ENCODE results near the gene KIAA0040.
"Not testable (repeated sequence)": the region's sequence is repeated elsewhere in the genome, so short reads cannot be mapped to it uniquely, and the experiment has no call there.

The KIAA0040 gene

DNA sequence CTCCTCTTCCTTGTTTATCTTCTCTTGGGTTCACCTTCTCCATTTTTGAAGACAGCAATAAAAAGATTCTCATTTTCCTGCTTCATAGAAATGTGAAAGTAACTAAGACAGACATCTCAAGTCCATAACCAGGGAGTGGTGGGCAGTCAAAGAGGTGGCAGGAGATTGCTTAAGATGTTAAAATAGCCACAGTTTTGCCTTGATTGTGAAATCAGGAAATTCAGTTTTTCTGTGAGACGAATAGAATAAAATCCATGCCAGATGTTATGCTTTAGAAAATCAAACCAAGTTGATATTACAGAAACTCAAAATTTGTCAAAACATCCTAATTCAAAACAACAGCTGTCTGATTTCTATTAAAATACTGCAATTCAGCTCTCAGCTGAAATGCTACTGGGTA lies 67.7 kb downstream of the KIAA0040 start:
- Histone ChIP-seq H3K36me3 (ENCODE audit: control insufficient read depth, insufficient read depth, low read length) (no peaks in the 10 kb centered on the region), H3K27ac (ENCODE audit: low read depth, low read length, severe bottlenecking) (no peak overlapping the region), H3K4me3 (ENCODE audit: extremely low read depth, insufficient read depth, low read length, poor library complexity, severe bottlenecking) (no peak overlapping the region), H3K4me1 (ENCODE audit: control insufficient read depth, insufficient read depth, low read length, poor library complexity, severe bottlenecking) (peaks cover 8% of the 10 kb centered on the region), H3K9me3 (ENCODE audit: control insufficient read depth, low read length) (no peaks in the 10 kb centered on the region)
- 67% methylated on average over 1 of the region's 1 CpG; no CpG with 5 or more reads in 1 of the 2 experiments for WGBS, 2 experiments (ENCODE audit: insufficient coverage in 2 of 2)

- H3K4me1 ChIP-seq (ENCODE audit: control insufficient read depth, insufficient read depth, low read length, poor library complexity, severe bottlenecking): no peaks in the 10 kb centered on the region
- H3K4me3 ChIP-seq (ENCODE audit: extremely low read depth, insufficient read depth, low read length, poor library complexity, severe bottlenecking): no peak overlapping the region
- H3K36me3 ChIP-seq (ENCODE audit: control insufficient read depth, insufficient read depth, low read length): no peaks in the 10 kb centered on the region
- H3K9me3 ChIP-seq (ENCODE audit: control insufficient read depth, low read length): no peaks in the 10 kb centered on the region
- no peak overlapping the region for H3K27ac ChIP-seq (ENCODE audit: low read depth, low read length, severe bottlenecking)
- WGBS, 2 experiments (ENCODE audit: insufficient coverage in 2 of 2): no CpG with 5 or more reads among the region's 1 CpG
Observed at GRCh38 chr1:175120511-175120910, 72.1 kb downstream of the KIAA0040 start.

GRCh38 chr1:175118375-175119367 lies 73.9 kb downstream of the KIAA0040 start:
- WGBS, 2 experiments (ENCODE audit: insufficient coverage in 2 of 2): 81 to 90% methylated on average over 9 to 13 of the region's 13 CpGs
- Histone ChIP-seq H3K4me1 (ENCODE audit: control insufficient read depth, insufficient read depth, low read length, poor library complexity, severe bottlenecking) (no peaks in the 10 kb centered on the region), H3K36me3 (ENCODE audit: control insufficient read depth, insufficient read depth, low read length) (no peaks in the 10 kb centered on the region), H3K9me3 (ENCODE audit: control insufficient read depth, low read length) (no peaks in the 10 kb centered on the region), H3K27ac (ENCODE audit: low read depth, low read length, severe bottlenecking) (no peak overlapping the region), H3K4me3 (ENCODE audit: extremely low read depth, insufficient read depth, low read length, poor library complexity, severe bottlenecking) (no peak overlapping the region)

DNA sequence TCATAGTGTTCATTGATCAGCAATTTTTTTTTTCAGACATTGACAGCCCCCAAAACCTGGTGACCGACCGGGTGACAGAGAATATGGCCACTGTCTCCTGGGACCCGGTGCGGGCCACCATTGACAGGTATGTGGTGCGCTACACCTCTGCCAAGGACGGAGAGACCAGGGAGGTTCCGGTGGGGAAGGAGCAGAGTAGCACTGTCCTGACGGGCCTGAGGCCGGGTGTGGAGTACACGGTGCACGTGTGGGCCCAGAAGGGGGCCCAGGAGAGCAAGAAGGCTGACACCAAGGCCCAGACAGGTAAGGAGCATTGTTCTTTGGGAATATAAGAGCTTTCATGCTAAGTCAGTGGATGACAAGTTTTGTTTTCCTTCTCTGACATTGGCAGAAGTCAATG lies 75.7 kb downstream of the KIAA0040 start:
- Histone ChIP-seq H3K36me3 (ENCODE audit: control insufficient read depth, insufficient read depth, low read length) (no peaks in the 10 kb centered on the region), H3K9me3 (ENCODE audit: control insufficient read depth, low read length) (peaks cover 4% of the 10 kb centered on the region), H3K4me3 (ENCODE audit: extremely low read depth, insufficient read depth, low read length, poor library complexity, severe bottlenecking) (no peak overlapping the region), H3K4me1 (ENCODE audit: control insufficient read depth, insufficient read depth, low read length, poor library complexity, severe bottlenecking) (no peaks in the 10 kb centered on the region), H3K27ac (ENCODE audit: low read depth, low read length, severe bottlenecking) (no peak overlapping the region)
- WGBS, 2 experiments (ENCODE audit: insufficient coverage in 2 of 2): 68 to 82% methylated on average over 11 of the region's 11 CpGs

GRCh38 chr1:175116210-175116798 lies 76.3 kb downstream of the KIAA0040 start:
- H3K27ac ChIP-seq (ENCODE audit: low read depth, low read length, severe bottlenecking): no peak overlapping the region
- H3K4me3 ChIP-seq (ENCODE audit: extremely low read depth, insufficient read depth, low read length, poor library complexity, severe bottlenecking): no peak overlapping the region
- H3K36me3 ChIP-seq (ENCODE audit: control insufficient read depth, insufficient read depth, low read length): no peaks in the 10 kb centered on the region
- H3K4me1 ChIP-seq (ENCODE audit: control insufficient read depth, insufficient read depth, low read length, poor library complexity, severe bottlenecking): no peaks in the 10 kb centered on the region
- WGBS, 2 experiments (ENCODE audit: insufficient coverage in 2 of 2): 100% methylated on average over 1 of the region's 1 CpG
- peaks cover 4% of the 10 kb centered on the region for H3K9me3 ChIP-seq (ENCODE audit: control insufficient read depth, low read length)

- no peak overlapping the region for H3K4me3 ChIP-seq (ENCODE audit: extremely low read depth, insufficient read depth, low read length, poor library complexity, severe bottlenecking)
- no peaks in the 10 kb centered on the region for H3K36me3 ChIP-seq (ENCODE audit: control insufficient read depth, insufficient read depth, low read length)
- H3K9me3 ChIP-seq (ENCODE audit: control insufficient read depth, low read length): peaks cover 4% of the 10 kb centered on the region
- 71 to 90% methylated on average over 2 of the region's 2 CpGs for WGBS, 2 experiments (ENCODE audit: insufficient coverage in 2 of 2)
- H3K27ac ChIP-seq (ENCODE audit: low read depth, low read length, severe bottlenecking): no peak overlapping the region
- H3K4me1 ChIP-seq (ENCODE audit: control insufficient read depth, insufficient read depth, low read length, poor library complexity, severe bottlenecking): no peaks in the 10 kb centered on the region
Observed at GRCh38 chr1:175114996-175115395, 77.6 kb downstream of the KIAA0040 start.

- H3K4me1 ChIP-seq (ENCODE audit: control insufficient read depth, insufficient read depth, low read length, poor library complexity, severe bottlenecking); H3K27ac ChIP-seq (ENCODE audit: low read depth, low read length, severe bottlenecking); H3K36me3 ChIP-seq (ENCODE audit: control insufficient read depth, insufficient read depth, low read length); H3K4me3 ChIP-seq (ENCODE audit: extremely low read depth, insufficient read depth, low read length, poor library complexity, severe bottlenecking); H3K9me3 ChIP-seq (ENCODE audit: control insufficient read depth, low read length): not testable (repeated sequence)
- WGBS, 2 experiments (ENCODE audit: insufficient coverage in 2 of 2): 92 to 94% methylated on average over 9 to 12 of the region's 25 CpGs
Observed at GRCh38 chr1:175108331-175108820, 84.2 kb downstream of the KIAA0040 start.

Measured in mesodermal cell (in vitro differentiated cells).